Lower leg skin (tissue), 3 donors: ENCODE measurements around the gene GPC3.

Source experiments
- POLR2A ChIP-seq, 2 donors: fragments of 450-650 bp; IDR thresholded peaks; one replicate each; pipeline ENCODE4 v1.6.1; 2016 to 2017; ENCODE audit warnings: antibody characterized with exemption in 2 of 2, mild to moderate bottlenecking in 1 of 2, moderate library complexity in 1 of 2
- TF ChIP-seq, protein P1 (sequence below), 3 donors: fragments of 450-650 bp; IDR thresholded peaks; one replicate each; pipeline ENCODE4 v1.5.1; 2016; ENCODE audit warnings: antibody characterized with exemption in 3 of 3, mild to moderate bottlenecking in 3 of 3, moderate library complexity in 2 of 3

DNA sequence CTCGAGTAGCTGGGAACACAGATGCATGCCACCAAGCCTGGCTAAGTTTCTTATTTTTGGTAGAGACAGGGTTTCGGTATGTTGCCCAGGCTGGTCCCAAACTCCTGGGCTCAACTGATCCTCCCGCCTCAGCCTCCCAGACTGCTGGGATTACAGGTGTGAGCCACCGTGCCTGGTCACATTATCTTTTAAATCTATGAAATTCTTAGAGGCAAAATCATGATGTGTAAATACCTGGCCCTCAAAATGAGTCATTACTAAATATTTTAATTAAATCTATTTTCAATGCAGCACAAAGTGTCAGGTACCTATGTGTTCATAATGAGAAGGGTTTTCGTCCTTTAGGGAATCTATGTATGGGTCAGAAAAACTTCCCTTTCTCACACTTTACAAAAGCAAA lies 347.6 kb downstream of the GPC3 start:
- TF ChIP-seq, protein P1, sequence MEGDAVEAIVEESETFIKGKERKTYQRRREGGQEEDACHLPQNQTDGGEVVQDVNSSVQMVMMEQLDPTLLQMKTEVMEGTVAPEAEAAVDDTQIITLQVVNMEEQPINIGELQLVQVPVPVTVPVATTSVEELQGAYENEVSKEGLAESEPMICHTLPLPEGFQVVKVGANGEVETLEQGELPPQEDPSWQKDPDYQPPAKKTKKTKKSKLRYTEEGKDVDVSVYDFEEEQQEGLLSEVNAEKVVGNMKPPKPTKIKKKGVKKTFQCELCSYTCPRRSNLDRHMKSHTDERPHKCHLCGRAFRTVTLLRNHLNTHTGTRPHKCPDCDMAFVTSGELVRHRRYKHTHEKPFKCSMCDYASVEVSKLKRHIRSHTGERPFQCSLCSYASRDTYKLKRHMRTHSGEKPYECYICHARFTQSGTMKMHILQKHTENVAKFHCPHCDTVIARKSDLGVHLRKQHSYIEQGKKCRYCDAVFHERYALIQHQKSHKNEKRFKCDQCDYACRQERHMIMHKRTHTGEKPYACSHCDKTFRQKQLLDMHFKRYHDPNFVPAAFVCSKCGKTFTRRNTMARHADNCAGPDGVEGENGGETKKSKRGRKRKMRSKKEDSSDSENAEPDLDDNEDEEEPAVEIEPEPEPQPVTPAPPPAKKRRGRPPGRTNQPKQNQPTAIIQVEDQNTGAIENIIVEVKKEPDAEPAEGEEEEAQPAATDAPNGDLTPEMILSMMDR (IDR thresholded peaks at IDR 0.05) = no peak
- TF ChIP-seq POLR2A (IDR thresholded peaks at IDR 0.05) = no peak
